Liver (tissue), 9 donors: ENCODE data around the gene AIG1. TPM values are rescaled to one million over a fixed set of nuclear protein-coding genes. Genes with fewer than 3 reads are reported as not detected.

ENCODE experiments used
- DNase-seq: peaks from one replicate; pipeline ENCODE4 v3.0.0-alpha.2; 2017; ENCODE audit warnings: low spot score
- H3K27ac ChIP-seq, 2 donors: one replicate each; pipeline ENCODE4 v1.7.0; 2013; ENCODE audit warnings: inconsistent platforms in 2 of 2, low read length in 2 of 2, control low read depth in 1 of 2, low read depth in 1 of 2, mild to moderate bottlenecking in 1 of 2
- H3K27me3 ChIP-seq, 4 donors: one replicate each; pipeline versions ENCODE4 v1.6.1 to v1.7.0; 2013; ENCODE audit warnings: low read length in 3 of 4, inconsistent platforms in 1 of 4, mild to moderate bottlenecking in 1 of 4, moderate library complexity in 1 of 4; ENCODE audit not compliant: control insufficient read depth in 4 of 4, insufficient read depth in 4 of 4
- H3K36me3 ChIP-seq, 4 donors: one replicate each; pipeline versions ENCODE4 v1.6.1 to v1.7.0; 2013; ENCODE audit warnings: low read length in 3 of 4, mild to moderate bottlenecking in 3 of 4, low read depth in 1 of 4, moderate library complexity in 1 of 4; ENCODE audit not compliant: control insufficient read depth in 4 of 4, insufficient read depth in 3 of 4
- H3K4me1 ChIP-seq, 4 donors: one replicate each; pipeline versions ENCODE4 v1.6.1 to v1.7.0; 2013; ENCODE audit warnings: low read length in 3 of 4, mild to moderate bottlenecking in 3 of 4, moderate library complexity in 1 of 4; ENCODE audit not compliant: control insufficient read depth in 4 of 4, insufficient read depth in 4 of 4
- H3K4me3 ChIP-seq, 3 donors: one replicate each; pipeline versions ENCODE4 v1.6.1 to v1.7.0; 2013; ENCODE audit warnings: low read length in 3 of 3, control low read depth in 1 of 3, low read depth in 1 of 3, mild to moderate bottlenecking in 1 of 3
- H3K9ac ChIP-seq, 2 donors: one replicate each; pipeline ENCODE4 v1.7.0; 2013; ENCODE audit warnings: low read length in 2 of 2, mild to moderate bottlenecking in 2 of 2, moderate library complexity in 2 of 2, control low read depth in 1 of 2, low read depth in 1 of 2
- H3K9me3 ChIP-seq, 4 donors: one replicate each; pipeline versions ENCODE4 v1.6.1 to v1.7.0; 2013; ENCODE audit warnings: low read length in 3 of 4; ENCODE audit not compliant: control insufficient read depth in 4 of 4
- ATF3 ChIP-seq: IDR thresholded peaks from 2 replicates; pipeline ENCODE4 v1.6.1; 2016; ENCODE audit warnings: antibody characterized with exemption
- CTCF ChIP-seq: fragments of 150-350 bp; IDR thresholded peaks from 2 replicates; pipeline ENCODE4 v1.5.1; 2017; ENCODE audit warnings: improper control_type of control experiment, low read depth, low read length; ENCODE audit not compliant: missing input control
- EGR1 ChIP-seq, 2 donors: IDR thresholded peaks; 2 replicates each; pipeline ENCODE4 v1.6.1; 2016 to 2018; ENCODE audit warnings: antibody characterized with exemption in 2 of 2, low read depth in 2 of 2
- FOXA1 ChIP-seq: IDR thresholded peaks from 2 replicates; pipeline ENCODE4 v1.6.1; 2016; ENCODE audit warnings: antibody characterized with exemption
- FOXA2 ChIP-seq: IDR thresholded peaks from 2 replicates; pipeline ENCODE4 v1.6.1; 2016; ENCODE audit warnings: antibody characterized with exemption
- GABPA ChIP-seq, 2 donors: IDR thresholded peaks in 1 of 2; conservative IDR thresholded peaks in 1 of 2; 2 replicates each; pipeline ENCODE4 v1.6.1; 2016; ENCODE audit warnings: antibody characterized with exemption in 2 of 2, mild to moderate bottlenecking in 1 of 2, moderate library complexity in 1 of 2
- HNF4A ChIP-seq, 2 donors: conservative IDR thresholded peaks; 2 replicates each; pipeline ENCODE4 v1.6.1; 2016; ENCODE audit warnings: antibody characterized with exemption in 2 of 2, mild to moderate bottlenecking in 2 of 2
- HNF4G ChIP-seq: IDR thresholded peaks from 2 replicates; pipeline ENCODE4 v1.6.1; 2016; ENCODE audit warnings: antibody characterized with exemption
- JUND ChIP-seq, 2 donors: IDR thresholded peaks; 2 replicates each; pipeline ENCODE4 v1.6.1; 2016; ENCODE audit warnings: antibody characterized with exemption in 2 of 2
- MAX ChIP-seq: IDR thresholded peaks from 2 replicates; pipeline ENCODE4 v1.6.1; 2016; ENCODE audit warnings: antibody characterized with exemption
- NR2F2 ChIP-seq: IDR thresholded peaks from 2 replicates; pipeline ENCODE4 v1.6.1; 2016; ENCODE audit warnings: antibody characterized with exemption
- RAD21 ChIP-seq, 2 donors: IDR thresholded peaks; 2 replicates each; pipeline ENCODE4 v1.6.1; 2016; ENCODE audit warnings: antibody characterized with exemption in 2 of 2, mild to moderate bottlenecking in 2 of 2
- RXRA ChIP-seq, 2 donors: IDR thresholded peaks; 2 replicates each; pipeline ENCODE4 v1.6.1; 2017 to 2018; ENCODE audit warnings: antibody characterized with exemption in 2 of 2, mild to moderate bottlenecking in 1 of 2
- SP1 ChIP-seq: IDR thresholded peaks from 2 replicates; pipeline ENCODE4 v1.6.1; 2018; ENCODE audit warnings: antibody characterized with exemption, mild to moderate bottlenecking
- TAF1 ChIP-seq: conservative IDR thresholded peaks from 2 replicates; pipeline ENCODE4 v1.6.1; 2016; ENCODE audit warnings: antibody characterized with exemption, mild to moderate bottlenecking
- YY1 ChIP-seq: IDR thresholded peaks from 2 replicates; pipeline ENCODE4 v1.6.1; 2016; ENCODE audit warnings: antibody characterized with exemption, mild to moderate bottlenecking
- WGBS: extraction: QIAGEN DNeasy Blood & Tissue Kit; methylation state at CpG from one replicate; pipeline ENCODE4 v1.1.7; 2013; 5-methylcytosine and 5-hydroxymethylcytosine counted together
- polyA plus RNA-seq, 2 donors: library from polyadenylated mRNA; stranded (reverse) in 1 of 2; unstranded in 1 of 2; fragments of 200-250 nt in 1 of 2; fragments of >200 nt in 1 of 2; fragmentation: Nextera tagmentation in 1 of 2; extraction: Ambion mirVana in 1 of 2; gene quantifications; one replicate each; pipeline versions ENCODE4 v1.2.1 to v1.2.3, GENCODE V29; 2013 to 2015
- total RNA-seq, 2 donors: library from RNA; depleted of rRNA; stranded (reverse); fragments of >200 nt; gene quantifications; one replicate each; pipeline ENCODE4 v1.2.3, GENCODE V29; 2014
- donor health status: healthy.
- donor health status: healthy.
- donor health status: healthy.
- donor health status: healthy.
- donor health status: healthy.

AIG1 gene, protein sequence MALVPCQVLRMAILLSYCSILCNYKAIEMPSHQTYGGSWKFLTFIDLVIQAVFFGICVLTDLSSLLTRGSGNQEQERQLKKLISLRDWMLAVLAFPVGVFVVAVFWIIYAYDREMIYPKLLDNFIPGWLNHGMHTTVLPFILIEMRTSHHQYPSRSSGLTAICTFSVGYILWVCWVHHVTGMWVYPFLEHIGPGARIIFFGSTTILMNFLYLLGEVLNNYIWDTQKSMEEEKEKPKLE
- 100 to 1,000 TPM in 1 of 2 donors, 10 to 100 TPM in 1; 74.8 to 129 TPM for total RNA-seq
- 100 to 1,000 TPM; 113 to 169 TPM for polyA plus RNA-seq

DNA sequence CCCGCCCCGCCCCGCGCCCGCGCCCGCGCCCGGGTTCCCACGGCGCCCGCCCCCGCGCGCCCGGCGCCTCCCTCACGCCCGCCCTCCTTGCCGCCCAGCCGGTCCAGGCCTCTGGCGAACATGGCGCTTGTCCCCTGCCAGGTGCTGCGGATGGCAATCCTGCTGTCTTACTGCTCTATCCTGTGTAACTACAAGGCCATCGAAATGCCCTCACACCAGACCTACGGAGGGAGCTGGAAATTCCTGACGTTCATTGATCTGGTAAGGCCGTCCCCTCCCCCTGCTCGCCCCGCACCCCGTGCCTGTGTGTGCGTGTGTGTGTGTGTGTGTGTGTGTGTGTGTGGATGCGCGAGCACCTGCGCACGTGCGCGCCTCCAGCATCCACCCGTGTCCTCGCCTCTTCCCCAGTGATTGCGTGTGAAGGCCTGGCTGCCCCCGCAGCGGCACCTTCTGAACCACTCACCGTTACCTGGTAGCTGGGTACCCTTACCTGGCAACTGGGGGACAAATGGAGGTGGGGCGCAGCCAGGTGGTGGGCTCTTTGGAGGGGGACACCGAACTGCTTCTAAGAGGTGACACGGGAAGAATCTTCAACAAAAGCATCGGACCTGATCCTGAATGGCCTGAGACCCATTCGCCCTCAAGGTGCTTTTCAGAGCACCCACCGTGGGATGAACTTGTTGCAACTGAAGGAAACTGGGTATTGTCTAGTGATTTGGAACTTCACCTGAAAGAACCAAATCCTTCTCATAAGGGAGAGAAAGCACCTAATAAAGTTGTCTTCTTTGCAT is at the start of gene AIG1:
Gene AIG1, plus strand, starts transcription at position 84 of the 791 bp plus-strand sequence. Its CDS starts 37 bp downstream, at position 121.
- H3K9ac ChIP-seq: peak within 1 kb of the TSS; percentile 86 to 95
- no peaks in the 10 kb centered on the region for H3K9me3 ChIP-seq
- WGBS: 3% methylated on average over 50 of the region's 50 CpGs
- peak within 1 kb of the TSS; percentile 100 for H3K27ac ChIP-seq
- H3K4me3 ChIP-seq: peak within 1 kb of the TSS; percentile 83 to 96 (median 91)
- H3K36me3 ChIP-seq: no peaks in the 10 kb centered on the region
- H3K4me1 ChIP-seq: peaks cover 4 to 33% (median 17%) of the 10 kb centered on the region in 4 donors
- no peaks in the 10 kb centered on the region for H3K27me3 ChIP-seq
- no peak for DNase-seq
- TF ChIP-seq FOXA1 (no peak), RAD21 (IDR thresholded peaks at IDR 0.05) (no peak), YY1 (peak; percentile 51), EGR1 (IDR thresholded peaks at IDR 0.05; ENCODE audit: low read depth in 2 of 2) (peak in 1 of 2 donors; percentile 38), RXRA (IDR thresholded peaks at IDR 0.05) (peak in 1 of 2 donors; percentile 2)

DNA sequence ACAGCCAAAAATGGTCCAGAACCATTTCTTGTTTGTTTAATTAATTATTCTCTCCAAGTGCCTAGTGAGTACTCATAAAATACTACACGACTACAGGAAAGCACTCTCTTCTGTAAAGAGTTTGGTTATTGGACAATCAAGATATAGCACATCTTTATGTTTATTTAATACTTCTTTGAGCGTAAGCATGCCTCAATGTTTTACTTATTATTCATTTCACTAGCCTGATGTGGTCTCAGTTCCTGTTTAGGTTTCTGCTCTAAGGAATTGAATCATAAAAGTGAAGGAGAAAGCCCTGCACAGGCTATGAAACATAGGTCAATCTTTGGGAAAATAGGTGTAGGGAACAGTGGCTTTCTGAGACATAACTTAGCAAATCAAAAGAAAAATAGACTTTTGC is 45.9 kb upstream of the AIG1 start:
- WGBS: 90% methylated on average over 2 of the region's 2 CpGs

DNA sequence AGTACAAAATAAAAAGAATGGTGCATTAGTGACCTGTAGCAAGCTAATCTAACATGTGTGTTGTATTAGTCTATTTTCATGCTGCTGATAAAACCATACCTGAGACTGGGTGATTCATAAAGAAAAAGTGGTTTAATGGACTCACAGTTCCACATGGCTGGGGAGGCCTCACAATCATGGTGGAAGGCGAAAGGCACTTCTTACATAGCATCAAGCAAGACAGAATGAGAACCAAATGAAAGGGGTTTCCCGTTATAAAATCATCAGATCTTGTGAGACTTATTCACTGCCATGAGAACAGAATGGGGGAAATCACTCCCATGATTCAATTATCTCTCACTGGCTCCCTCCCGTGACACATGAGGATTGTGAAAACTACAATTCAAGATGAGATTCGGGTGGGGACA is 45.4 kb upstream of the AIG1 start:
- 93% methylated on average over 4 of the region's 4 CpGs for WGBS
- H3K4me3 ChIP-seq: no peak overlapping the region
- no peaks in the 10 kb centered on the region for H3K36me3 ChIP-seq
- no peak for DNase-seq
- no peaks in the 10 kb centered on the region for H3K4me1 ChIP-seq
- H3K27ac ChIP-seq: no peak overlapping the region
- H3K27me3 ChIP-seq: no peaks in the 10 kb centered on the region
- no peak overlapping the region for H3K9ac ChIP-seq
- no peaks in the 10 kb centered on the region for H3K9me3 ChIP-seq
- TF ChIP-seq SP1 (no peak), RXRA (IDR thresholded peaks at IDR 0.05) (no peak), FOXA1 (no peak), FOXA2 (no peak), MAX (no peak), NR2F2 (no peak), CTCF (no peak), HNF4A (conservative IDR thresholded peaks at IDR 0.05) (no peak)

More for the DNA sequence above, 45.9 kb upstream of the AIG1 start:
- DNase-seq: no peak
- no peaks in the 10 kb centered on the region for H3K36me3 ChIP-seq
- no peaks in the 10 kb centered on the region for H3K4me1 ChIP-seq
- no peak overlapping the region for H3K9ac ChIP-seq
- H3K27ac ChIP-seq: no peak overlapping the region
- H3K27me3 ChIP-seq: no peaks in the 10 kb centered on the region
- TF ChIP-seq FOXA1: no peak
- no peak for TF ChIP-seq SP1
- TF ChIP-seq ATF3: no peak
- no peak for TF ChIP-seq HNF4G
- no peak for TF ChIP-seq NR2F2
- TF ChIP-seq GABPA (IDR thresholded peaks at IDR 0.05 in 1 of 2, conservative IDR thresholded peaks at IDR 0.05 in 1 of 2): no peak
- TF ChIP-seq CTCF: no peak
- TF ChIP-seq TAF1: no peak
- no peak for TF ChIP-seq HNF4A (conservative IDR thresholded peaks at IDR 0.05)
- TF ChIP-seq JUND (IDR thresholded peaks at IDR 0.05): no peak
- TF ChIP-seq YY1: no peak
- no peak overlapping the region for H3K4me3 ChIP-seq
- no peaks in the 10 kb centered on the region for H3K9me3 ChIP-seq
